ENCODE measurements around the gene B3GNT5.

Gene B3GNT5

DNA sequence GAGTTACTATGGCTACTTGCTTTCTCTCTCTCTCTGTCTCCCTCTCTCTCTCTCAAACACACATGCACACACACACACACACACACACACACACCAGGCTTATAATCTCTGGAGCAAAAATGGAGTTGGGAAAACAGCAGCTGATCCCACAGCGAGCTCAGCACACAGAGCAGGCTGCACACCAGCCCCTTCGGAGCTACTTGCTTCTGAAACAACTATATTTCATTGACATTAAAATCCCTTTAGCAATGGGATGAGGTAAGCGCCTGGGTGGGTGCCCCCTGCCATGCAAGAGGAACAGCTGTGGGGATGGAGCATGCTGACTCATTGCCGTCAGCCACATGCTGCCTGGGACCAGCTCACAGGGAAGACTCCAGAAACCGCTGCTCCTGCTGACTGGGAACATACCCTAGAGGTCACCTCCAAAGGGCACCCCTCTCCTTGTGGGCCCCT, 45.7 kb downstream of the B3GNT5 start (continued):
- TF ChIP-seq ZNF596 (tag by site-specific recombination; IDR thresholded peaks at IDR 0.05) (no peak), ZNF701 (tag by site-specific recombination; IDR thresholded peaks at IDR 0.05) (no peak), ZSCAN23 (tag by site-specific recombination; IDR thresholded peaks at IDR 0.05) (no peak), ZNF433 (tag by site-specific recombination; IDR thresholded peaks at IDR 0.05; ENCODE audit: low read depth) (no peak), TCF7L2 (IDR thresholded peaks at IDR 0.05; ENCODE audit: borderline replicate concordance, low read depth, low read length) (no peak), SP2 (tag by site-specific recombination; IDR thresholded peaks at IDR 0.05) (no peak), BCL11A (tag by site-specific recombination; IDR thresholded peaks at IDR 0.05; ENCODE audit: low read depth) (no peak), ZNF768 (tag by site-specific recombination; IDR thresholded peaks at IDR 0.05) (no peak), ZNF184 (tag by site-specific recombination; IDR thresholded peaks at IDR 0.05) (no peak), ZNF629 (tag by site-specific recombination; IDR thresholded peaks at IDR 0.05) (peak; percentile 74; the same call in 1 of the 2 replicates), ZFP69B (tag by site-specific recombination; IDR thresholded peaks at IDR 0.05) (peak; percentile 27; the same call in 1 of the 2 replicates), ZNF843 (tag by site-specific recombination; IDR thresholded peaks at IDR 0.05) (no peak), SP7 (tag by site-specific recombination; IDR thresholded peaks at IDR 0.05) (peak; percentile 80), ZNF121 (tag by site-specific recombination; IDR thresholded peaks at IDR 0.05) (no peak), OVOL3 (tag by site-specific recombination; IDR thresholded peaks at IDR 0.05) (no peak), ZFP3 (tag by site-specific recombination; IDR thresholded peaks at IDR 0.05; ENCODE audit: low read depth) (no peak), ZNF707 (tag by site-specific recombination; IDR thresholded peaks at IDR 0.05) (no peak), ZNF48 (tag by site-specific recombination; IDR thresholded peaks at IDR 0.05) (no peak), ZNF426 (tag by site-specific recombination; IDR thresholded peaks at IDR 0.05) (no peak), ZBTB17 (tag by site-specific recombination; IDR thresholded peaks at IDR 0.05) (peak; percentile 47; the same call in 1 of the 2 replicates), ZNF530 (tag by site-specific recombination; IDR thresholded peaks at IDR 0.05; ENCODE audit: low read depth) (no peak), ZNF140 (tag by site-specific recombination; IDR thresholded peaks at IDR 0.05) (no peak), ZNF24 (tag by site-specific recombination; IDR thresholded peaks at IDR 0.05) (0 out of 2 replicates have a peak, but pooled peaks have one; percentile 15), GLI2 (tag by site-specific recombination; IDR thresholded peaks at IDR 0.05; ENCODE audit: borderline replicate concordance, low read depth) (no peak), ZNF138 (tag by site-specific recombination; IDR thresholded peaks at IDR 0.05; ENCODE audit: borderline replicate concordance) (no peak)
- TF ChIP-seq, protein P1, sequence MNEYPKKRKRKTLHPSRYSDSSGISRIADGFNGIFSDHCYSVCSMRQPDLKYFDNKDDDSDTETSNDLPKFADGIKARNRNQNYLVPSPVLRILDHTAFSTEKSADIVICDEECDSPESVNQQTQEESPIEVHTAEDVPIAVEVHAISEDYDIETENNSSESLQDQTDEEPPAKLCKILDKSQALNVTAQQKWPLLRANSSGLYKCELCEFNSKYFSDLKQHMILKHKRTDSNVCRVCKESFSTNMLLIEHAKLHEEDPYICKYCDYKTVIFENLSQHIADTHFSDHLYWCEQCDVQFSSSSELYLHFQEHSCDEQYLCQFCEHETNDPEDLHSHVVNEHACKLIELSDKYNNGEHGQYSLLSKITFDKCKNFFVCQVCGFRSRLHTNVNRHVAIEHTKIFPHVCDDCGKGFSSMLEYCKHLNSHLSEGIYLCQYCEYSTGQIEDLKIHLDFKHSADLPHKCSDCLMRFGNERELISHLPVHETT (tag by site-specific recombination; IDR thresholded peaks at IDR 0.05), result 0 out of 2 replicates have a peak, but pooled peaks have one; percentile 30
- TF ChIP-seq, protein P2, sequence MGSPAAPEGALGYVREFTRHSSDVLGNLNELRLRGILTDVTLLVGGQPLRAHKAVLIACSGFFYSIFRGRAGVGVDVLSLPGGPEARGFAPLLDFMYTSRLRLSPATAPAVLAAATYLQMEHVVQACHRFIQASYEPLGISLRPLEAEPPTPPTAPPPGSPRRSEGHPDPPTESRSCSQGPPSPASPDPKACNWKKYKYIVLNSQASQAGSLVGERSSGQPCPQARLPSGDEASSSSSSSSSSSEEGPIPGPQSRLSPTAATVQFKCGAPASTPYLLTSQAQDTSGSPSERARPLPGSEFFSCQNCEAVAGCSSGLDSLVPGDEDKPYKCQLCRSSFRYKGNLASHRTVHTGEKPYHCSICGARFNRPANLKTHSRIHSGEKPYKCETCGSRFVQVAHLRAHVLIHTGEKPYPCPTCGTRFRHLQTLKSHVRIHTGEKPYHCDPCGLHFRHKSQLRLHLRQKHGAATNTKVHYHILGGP (tag by site-specific recombination; IDR thresholded peaks at IDR 0.05), result no peak
- TF ChIP-seq, protein P3, sequence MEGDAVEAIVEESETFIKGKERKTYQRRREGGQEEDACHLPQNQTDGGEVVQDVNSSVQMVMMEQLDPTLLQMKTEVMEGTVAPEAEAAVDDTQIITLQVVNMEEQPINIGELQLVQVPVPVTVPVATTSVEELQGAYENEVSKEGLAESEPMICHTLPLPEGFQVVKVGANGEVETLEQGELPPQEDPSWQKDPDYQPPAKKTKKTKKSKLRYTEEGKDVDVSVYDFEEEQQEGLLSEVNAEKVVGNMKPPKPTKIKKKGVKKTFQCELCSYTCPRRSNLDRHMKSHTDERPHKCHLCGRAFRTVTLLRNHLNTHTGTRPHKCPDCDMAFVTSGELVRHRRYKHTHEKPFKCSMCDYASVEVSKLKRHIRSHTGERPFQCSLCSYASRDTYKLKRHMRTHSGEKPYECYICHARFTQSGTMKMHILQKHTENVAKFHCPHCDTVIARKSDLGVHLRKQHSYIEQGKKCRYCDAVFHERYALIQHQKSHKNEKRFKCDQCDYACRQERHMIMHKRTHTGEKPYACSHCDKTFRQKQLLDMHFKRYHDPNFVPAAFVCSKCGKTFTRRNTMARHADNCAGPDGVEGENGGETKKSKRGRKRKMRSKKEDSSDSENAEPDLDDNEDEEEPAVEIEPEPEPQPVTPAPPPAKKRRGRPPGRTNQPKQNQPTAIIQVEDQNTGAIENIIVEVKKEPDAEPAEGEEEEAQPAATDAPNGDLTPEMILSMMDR (tag by site-specific recombination; IDR thresholded peaks at IDR 0.05), result no peak
- TF ChIP-seq, protein P4, sequence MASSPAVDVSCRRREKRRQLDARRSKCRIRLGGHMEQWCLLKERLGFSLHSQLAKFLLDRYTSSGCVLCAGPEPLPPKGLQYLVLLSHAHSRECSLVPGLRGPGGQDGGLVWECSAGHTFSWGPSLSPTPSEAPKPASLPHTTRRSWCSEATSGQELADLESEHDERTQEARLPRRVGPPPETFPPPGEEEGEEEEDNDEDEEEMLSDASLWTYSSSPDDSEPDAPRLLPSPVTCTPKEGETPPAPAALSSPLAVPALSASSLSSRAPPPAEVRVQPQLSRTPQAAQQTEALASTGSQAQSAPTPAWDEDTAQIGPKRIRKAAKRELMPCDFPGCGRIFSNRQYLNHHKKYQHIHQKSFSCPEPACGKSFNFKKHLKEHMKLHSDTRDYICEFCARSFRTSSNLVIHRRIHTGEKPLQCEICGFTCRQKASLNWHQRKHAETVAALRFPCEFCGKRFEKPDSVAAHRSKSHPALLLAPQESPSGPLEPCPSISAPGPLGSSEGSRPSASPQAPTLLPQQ (tag by site-specific recombination; IDR thresholded peaks at IDR 0.05), result peak; percentile 84
- TF ChIP-seq, protein P5, sequence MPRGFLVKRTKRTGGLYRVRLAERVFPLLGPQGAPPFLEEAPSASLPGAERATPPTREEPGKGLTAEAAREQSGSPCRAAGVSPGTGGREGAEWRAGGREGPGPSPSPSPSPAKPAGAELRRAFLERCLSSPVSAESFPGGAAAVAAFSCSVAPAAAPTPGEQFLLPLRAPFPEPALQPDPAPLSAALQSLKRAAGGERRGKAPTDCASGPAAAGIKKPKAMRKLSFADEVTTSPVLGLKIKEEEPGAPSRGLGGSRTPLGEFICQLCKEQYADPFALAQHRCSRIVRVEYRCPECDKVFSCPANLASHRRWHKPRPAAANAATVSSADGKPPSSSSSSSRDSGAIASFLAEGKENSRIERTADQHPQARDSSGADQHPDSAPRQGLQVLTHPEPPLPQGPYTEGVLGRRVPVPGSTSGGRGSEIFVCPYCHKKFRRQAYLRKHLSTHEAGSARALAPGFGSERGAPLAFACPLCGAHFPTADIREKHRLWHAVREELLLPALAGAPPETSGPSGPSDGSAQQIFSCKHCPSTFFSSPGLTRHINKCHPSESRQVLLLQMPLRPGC (tag by site-specific recombination; IDR thresholded peaks at IDR 0.05), result no peak
- TF ChIP-seq, protein P6, sequence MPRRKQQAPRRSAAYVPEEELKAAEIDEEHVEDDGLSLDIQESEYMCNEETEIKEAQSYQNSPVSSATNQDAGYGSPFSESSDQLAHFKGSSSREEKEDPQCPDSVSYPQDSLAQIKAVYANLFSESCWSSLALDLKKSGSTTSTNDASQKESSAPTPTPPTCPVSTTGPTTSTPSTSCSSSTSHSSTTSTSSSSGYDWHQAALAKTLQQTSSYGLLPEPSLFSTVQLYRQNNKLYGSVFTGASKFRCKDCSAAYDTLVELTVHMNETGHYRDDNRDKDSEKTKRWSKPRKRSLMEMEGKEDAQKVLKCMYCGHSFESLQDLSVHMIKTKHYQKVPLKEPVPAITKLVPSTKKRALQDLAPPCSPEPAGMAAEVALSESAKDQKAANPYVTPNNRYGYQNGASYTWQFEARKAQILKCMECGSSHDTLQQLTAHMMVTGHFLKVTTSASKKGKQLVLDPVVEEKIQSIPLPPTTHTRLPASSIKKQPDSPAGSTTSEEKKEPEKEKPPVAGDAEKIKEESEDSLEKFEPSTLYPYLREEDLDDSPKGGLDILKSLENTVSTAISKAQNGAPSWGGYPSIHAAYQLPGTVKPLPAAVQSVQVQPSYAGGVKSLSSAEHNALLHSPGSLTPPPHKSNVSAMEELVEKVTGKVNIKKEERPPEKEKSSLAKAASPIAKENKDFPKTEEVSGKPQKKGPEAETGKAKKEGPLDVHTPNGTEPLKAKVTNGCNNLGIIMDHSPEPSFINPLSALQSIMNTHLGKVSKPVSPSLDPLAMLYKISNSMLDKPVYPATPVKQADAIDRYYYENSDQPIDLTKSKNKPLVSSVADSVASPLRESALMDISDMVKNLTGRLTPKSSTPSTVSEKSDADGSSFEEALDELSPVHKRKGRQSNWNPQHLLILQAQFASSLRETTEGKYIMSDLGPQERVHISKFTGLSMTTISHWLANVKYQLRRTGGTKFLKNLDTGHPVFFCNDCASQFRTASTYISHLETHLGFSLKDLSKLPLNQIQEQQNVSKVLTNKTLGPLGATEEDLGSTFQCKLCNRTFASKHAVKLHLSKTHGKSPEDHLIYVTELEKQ (tag by site-specific recombination; IDR thresholded peaks at IDR 0.05; ENCODE audit: borderline replicate concordance), result no peak

Data from HEK293 (cell line).